ENCODE data around the gene DNAJC8.
A peak's percentile ranks its signal among the peaks of the same experiment; 100 is the strongest.

Gene DNAJC8

DNA sequence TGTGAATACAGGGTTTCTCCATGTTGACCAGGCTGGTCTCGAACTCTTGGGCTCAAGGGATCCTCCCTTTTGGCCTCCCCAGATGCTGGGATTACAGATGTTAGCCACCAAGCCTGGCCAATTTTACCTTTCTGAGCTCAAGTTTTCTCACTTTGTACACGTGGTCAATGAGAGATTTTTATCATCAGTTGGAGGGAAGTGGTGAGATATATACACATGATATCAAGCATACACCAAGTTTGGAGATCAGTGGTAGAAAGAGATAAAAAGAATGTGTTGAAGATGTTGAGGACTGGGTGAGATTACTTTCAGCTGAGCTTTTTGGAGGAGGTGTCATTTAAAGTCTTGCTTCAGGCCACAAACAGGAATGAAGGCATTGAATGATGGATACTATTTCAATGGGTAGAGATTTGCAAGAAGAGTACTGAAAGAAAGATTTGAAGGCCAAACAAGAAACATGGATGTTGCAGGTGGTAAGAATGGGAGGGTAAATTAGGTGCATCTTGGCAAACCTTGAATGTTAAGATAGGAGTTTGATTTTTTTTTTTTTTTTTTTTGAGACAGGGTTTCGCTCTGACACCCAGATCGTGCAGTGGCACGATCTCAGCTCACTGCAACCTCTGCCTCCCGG, 23.5 kb upstream of the DNAJC8 start:
- FAIRE-seq, result no peak
- no peak for DNase-seq (ENCODE audit: extremely low spot score, insufficient read length, low read depth)

- FAIRE-seq, result no peak
These were observed 17.1 kb upstream of the DNAJC8 start for GRCh38 chr1:28249866-28250295.

GRCh38 chr1:28249013-28249865, 16.4 kb upstream of the DNAJC8 start:
- FAIRE-seq (no peak), DNase-seq (ENCODE audit: extremely low spot score, insufficient read length, low read depth) (no peak)

More at GRCh38 chr1:28249866-28250295, 17.1 kb upstream of the DNAJC8 start:
- no peak for DNase-seq (ENCODE audit: extremely low spot score, insufficient read length, low read depth)

DNA sequence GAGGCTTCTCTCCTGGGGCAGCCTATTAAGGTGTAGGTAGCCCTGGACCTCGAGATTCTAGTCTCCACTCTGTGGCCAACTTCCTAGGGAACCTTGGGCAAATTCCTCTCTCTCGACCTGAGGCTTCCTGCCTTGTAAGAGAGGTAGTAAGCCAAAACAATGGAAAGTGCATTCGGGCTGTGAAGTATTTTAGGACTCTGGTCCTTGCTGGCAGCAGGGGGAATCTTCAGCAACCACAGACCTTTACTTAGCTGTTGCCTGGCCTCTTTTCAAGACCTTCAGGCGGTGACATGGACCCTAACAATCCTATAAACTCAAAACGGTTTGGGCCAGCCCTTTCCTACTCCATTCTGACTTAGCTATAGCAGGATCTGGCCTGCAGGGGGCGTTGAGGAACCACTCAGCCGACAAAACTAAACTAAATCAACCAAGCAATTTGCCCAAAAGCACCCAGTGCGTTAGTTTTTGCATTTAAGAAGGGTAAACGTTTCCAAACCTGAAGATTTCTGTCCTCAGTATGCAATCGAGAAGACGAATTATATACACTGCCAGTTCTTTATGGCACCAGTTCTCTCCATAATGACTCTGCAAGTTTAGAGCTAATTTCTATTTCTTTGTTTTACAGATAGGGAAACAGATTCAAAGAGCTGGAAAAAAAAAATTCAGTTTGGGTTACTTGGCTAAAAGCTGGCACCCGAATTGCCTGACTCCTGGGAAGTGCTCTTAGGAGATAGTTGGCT, 15.6 kb upstream of the DNAJC8 start:
- FAIRE-seq, result peak; percentile 93
- DNase-seq (ENCODE audit: extremely low spot score, insufficient read length, low read depth), result no peak

DNA sequence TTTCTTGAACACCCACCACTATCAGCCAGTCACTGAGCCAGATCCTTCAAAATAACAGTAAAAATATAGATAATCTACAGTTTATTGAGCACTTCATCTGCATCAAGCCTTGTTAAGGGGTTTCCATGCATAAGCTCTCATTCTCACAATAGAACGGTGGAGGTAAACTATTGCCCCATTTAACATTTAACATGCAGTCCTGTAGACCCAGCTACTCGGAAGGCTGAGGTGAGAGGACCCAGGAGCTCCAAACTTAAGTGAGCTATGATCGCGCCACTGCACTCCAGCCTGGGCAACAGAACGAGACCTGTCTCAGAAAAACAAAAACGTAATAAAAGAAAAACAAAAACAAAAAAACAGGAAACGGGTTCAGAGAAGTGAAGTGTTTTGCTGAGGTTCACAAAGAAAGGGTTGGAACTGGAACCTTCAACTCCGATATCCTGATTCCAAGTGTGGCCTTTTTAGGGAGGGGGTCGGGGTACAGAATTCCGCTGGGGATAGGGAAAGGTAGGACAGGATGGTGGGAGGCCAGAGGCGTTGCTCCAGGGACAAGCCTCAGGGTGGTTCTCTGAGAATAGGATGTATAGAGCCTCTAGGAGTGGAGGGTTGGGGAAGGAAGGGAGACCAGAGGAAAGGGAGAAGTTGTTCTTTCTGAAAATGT, 14.9 kb upstream of the DNAJC8 start:
- DNase-seq (ENCODE audit: extremely low spot score, insufficient read length, low read depth), result no peak
- FAIRE-seq, result no peak

DNA sequence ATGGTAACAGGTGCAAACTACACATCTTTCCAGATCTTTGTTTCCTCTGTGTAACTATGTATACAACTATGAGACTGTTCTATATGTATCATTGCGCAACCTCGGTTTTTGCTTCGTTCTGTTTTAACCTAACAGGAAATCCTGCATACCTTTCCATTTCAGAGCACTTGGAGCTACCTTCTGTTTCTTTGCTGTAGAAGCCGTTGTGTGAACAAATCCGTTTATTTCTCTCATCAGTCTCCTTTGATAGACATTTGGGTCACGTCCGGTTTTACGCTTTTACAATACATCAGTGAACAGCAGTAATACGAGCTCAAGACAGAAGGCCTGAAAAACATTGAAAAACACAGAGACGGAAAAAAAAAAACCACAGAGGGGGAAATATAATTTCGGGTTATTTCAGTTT, 13.6 kb upstream of the DNAJC8 start:
- DNase-seq (ENCODE audit: extremely low spot score, insufficient read length, low read depth), result no peak
- no peak for FAIRE-seq

- FAIRE-seq (peak; percentile 88), DNase-seq (ENCODE audit: extremely low spot score, insufficient read length, low read depth) (no peak)
These were observed 11.9 kb upstream of the DNAJC8 start for GRCh38 chr1:28244549-28245251.

DNA sequence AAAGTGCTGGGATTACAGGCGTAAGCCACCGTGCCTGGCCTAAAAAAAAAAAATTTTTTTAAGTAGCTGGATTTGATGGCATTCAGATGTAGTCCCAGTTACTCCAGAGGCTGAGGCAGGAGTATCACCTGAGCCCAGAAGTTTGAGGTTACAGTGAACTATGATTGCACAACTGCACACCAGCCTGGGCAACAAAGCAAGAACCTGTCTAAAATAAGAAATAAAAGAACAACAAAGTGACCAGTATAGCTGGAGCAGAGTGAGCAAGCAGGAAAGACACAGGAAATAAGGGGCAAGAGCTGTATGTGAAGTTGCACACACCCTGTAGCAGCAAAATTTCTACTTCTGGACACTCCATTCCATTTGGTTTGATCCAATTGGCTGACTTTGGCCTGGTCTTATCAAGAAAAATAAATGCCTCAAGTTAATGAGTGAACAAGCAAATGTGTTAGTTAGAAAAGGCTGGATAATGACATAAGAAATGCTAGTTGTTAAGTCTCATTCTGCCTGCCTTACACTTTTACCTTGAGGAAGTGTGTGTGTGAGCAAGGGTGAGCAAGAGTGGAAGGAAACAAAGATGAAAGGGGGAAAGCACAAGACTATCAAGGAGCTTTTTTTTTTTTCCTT, 11.0 kb upstream of the DNAJC8 start:
- DNase-seq (ENCODE audit: extremely low spot score, insufficient read length, low read depth) (no peak), FAIRE-seq (no peak)

GRCh38 chr1:28241638-28242241, 8.9 kb upstream of the DNAJC8 start:
- DNase-seq (ENCODE audit: extremely low spot score, insufficient read length, low read depth) (no peak), FAIRE-seq (no peak)

DNA sequence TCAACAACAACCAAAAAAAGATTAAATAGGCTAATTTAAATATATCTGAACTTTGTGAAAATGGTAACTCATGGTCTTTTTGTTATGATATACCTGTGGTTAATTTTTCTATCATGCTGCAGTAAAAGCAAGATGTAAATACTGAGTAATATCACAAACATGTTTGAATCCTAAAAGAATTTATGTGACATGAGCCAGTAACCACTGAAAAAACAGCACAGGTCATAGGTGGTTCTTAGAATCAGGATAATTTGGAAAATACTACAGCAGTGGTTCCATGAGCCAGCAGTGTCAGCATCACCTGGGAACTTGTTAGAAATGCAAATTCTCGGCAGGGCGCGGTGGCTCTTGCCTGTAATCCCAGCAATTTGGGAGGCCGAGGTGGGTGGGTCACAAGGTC, 7.2 kb upstream of the DNAJC8 start:
- DNase-seq (ENCODE audit: extremely low spot score, insufficient read length, low read depth) (no peak), FAIRE-seq (no peak)

DNA sequence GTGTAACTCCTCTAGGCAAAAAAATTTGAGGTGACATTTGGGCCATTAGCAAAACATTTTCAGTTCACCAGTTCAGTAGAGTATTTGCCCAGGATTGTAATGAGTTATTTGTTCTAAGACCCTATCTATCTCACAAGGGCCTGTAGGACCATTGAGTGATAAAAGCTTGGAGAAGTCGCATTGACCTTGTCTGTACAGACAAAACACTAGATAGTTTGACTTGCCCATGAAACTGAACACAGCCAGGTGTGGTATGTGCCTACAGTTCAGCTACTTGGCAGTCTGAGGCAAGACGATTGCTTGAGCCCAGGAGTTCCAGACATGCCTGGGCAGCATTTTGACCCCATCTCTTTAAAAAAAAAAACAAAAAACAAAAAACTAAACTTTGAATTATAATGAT, 6.2 kb upstream of the DNAJC8 start:
- no peak for FAIRE-seq
- DNase-seq (ENCODE audit: extremely low spot score, insufficient read length, low read depth), result no peak

GRCh38 chr1:28236656-28237322, 4.0 kb upstream of the DNAJC8 start:
- FAIRE-seq (no peak), DNase-seq (ENCODE audit: extremely low spot score, insufficient read length, low read depth) (no peak)

- FAIRE-seq (peak; percentile 98), DNase-seq (ENCODE audit: extremely low spot score, insufficient read length, low read depth) (peak; percentile 97)
These were observed 3.2 kb upstream of the DNAJC8 start, which contains the start of gene ATP5IF1 for GRCh38 chr1:28235755-28236655. Gene ATP5IF1 (plus strand): TSS chr1:28236124. CDS start chr1:28236184, 60 bp downstream.

DNA sequence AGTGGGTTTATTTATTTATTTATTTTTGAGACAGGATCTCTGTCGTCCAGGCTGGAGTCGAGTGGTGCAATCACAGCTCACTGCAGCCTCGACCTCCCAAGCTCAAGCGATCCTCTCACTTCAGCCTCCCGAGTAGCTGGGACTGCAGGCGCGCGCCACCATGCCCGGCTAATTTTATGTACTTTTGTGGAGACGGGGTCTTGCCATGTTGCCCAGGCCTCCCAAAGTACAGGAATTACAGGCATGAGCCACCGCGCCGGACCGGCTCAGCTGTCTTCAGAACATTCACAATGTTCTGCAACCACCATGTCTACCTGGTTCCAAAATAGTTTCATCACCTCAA, 406 bp upstream of the DNAJC8 start:
- FAIRE-seq, result no peak
- no peak for DNase-seq (ENCODE audit: extremely low spot score, insufficient read length, low read depth)

GRCh38 chr1:28229996-28230395, 2.8 kb downstream of the DNAJC8 start:
- FAIRE-seq, result no peak
- no peak for DNase-seq (ENCODE audit: extremely low spot score, insufficient read length, low read depth)

DNA sequence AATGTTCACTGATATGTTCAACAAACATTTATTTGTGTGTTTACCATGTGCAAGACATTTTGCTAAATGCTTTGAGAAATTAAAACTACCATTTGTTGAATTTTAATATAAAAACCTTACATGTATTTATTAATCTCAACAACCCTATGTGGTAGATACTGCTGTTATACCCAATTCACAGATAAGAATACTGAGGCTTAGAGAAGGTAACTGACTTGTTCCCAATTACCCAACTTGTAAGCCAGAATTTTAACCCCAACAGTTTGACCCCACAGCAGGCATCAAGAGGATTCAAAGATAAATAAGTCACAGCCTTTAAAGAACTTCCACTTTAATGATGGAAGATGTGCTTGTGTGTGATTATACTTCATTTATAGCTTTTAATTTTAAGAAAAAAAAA, 3.7 kb downstream of the DNAJC8 start:
- FAIRE-seq, result no peak

GRCh38 chr1:28213315-28213714, 19.5 kb downstream of the DNAJC8 start:
- no peak for DNase-seq (ENCODE audit: extremely low spot score, insufficient read length, low read depth)
- no peak for FAIRE-seq

More for the DNA sequence above, 3.7 kb downstream of the DNAJC8 start:
- no peak for DNase-seq (ENCODE audit: extremely low spot score, insufficient read length, low read depth)

Measured in GM18507 (cell line).